Mesenchymal stem cell (in vitro differentiated cells and primary cell): ENCODE results near the gene UNC5B.

Experiments
- DNase-seq: peaks from one replicate; pipeline ENCODE4 v3.0.0-alpha.2; 2013
- H2AFZ ChIP-seq: one replicate; pipeline ENCODE4 v1.6.1; 2013; ENCODE audit warnings: low read depth, mild to moderate bottlenecking, control low read depth, inconsistent platforms, low read length, moderate library complexity
- H2AK5ac ChIP-seq: 2 replicates; pipeline ENCODE4 v1.6.1; 2013; ENCODE audit warnings: low read length, moderate library complexity, mild to moderate bottlenecking, inconsistent platforms; ENCODE audit not compliant: severe bottlenecking
- H2BK120ac ChIP-seq: one replicate; pipeline ENCODE4 v1.6.1; 2013; ENCODE audit warnings: low read depth, mild to moderate bottlenecking, inconsistent platforms, low read length, moderate library complexity
- H2BK12ac ChIP-seq, 2 experiments: one replicate each; pipeline ENCODE4 v1.6.1; 2013; ENCODE audit warnings: inconsistent platforms in 2 of 2, low read length in 2 of 2, mild to moderate bottlenecking in 2 of 2, moderate library complexity in 2 of 2, control low read depth in 1 of 2
- H2BK15ac ChIP-seq: one replicate; pipeline ENCODE4 v1.6.1; 2013; ENCODE audit warnings: mild to moderate bottlenecking, low read depth, inconsistent platforms; ENCODE audit not compliant: poor library complexity, severe bottlenecking
- H2BK5ac ChIP-seq: 2 replicates; pipeline ENCODE4 v1.6.1; 2013; ENCODE audit warnings: low read depth, mild to moderate bottlenecking, low read length, control low read depth, inconsistent platforms; ENCODE audit not compliant: poor library complexity, severe bottlenecking
- H3K14ac ChIP-seq, 2 experiments: one replicate each; pipeline ENCODE4 v1.6.1; 2013; ENCODE audit warnings: inconsistent platforms in 2 of 2, low read length in 2 of 2, control low read depth in 1 of 2, mild to moderate bottlenecking in 1 of 2, moderate library complexity in 1 of 2
- H3K18ac ChIP-seq, 2 experiments: one replicate each; pipeline ENCODE4 v1.6.1; 2013; ENCODE audit warnings: inconsistent platforms in 2 of 2, low read length in 2 of 2, control low read depth in 1 of 2, low read depth in 1 of 2, mild to moderate bottlenecking in 1 of 2
- H3K23ac ChIP-seq, 2 experiments: one replicate each; pipeline ENCODE4 v1.6.1; 2013; ENCODE audit warnings: inconsistent platforms in 2 of 2, low read length in 2 of 2, mild to moderate bottlenecking in 2 of 2, moderate library complexity in 2 of 2, control low read depth in 1 of 2
- H3K27ac ChIP-seq: 2 replicates; pipeline ENCODE4 v1.5.1; 2013; ENCODE audit warnings: mild to moderate bottlenecking, moderate library complexity, low read length, control low read depth, inconsistent platforms; ENCODE audit not compliant: poor library complexity, severe bottlenecking
- H3K27me3 ChIP-seq, 2 experiments: 2 replicates each; pipeline versions ENCODE4 v1.6.1 to v1.7.0; 2013; ENCODE audit warnings: low read length in 2 of 2, mild to moderate bottlenecking in 2 of 2, moderate library complexity in 2 of 2, control low read depth in 1 of 2, inconsistent platforms in 1 of 2; ENCODE audit not compliant: control insufficient read depth in 1 of 2, insufficient read depth in 1 of 2
- H3K36me3 ChIP-seq, 2 experiments: 2 replicates each; pipeline versions ENCODE4 v1.6.1 to v1.7.0; 2013; ENCODE audit warnings: low read length in 2 of 2, control low read depth in 1 of 2, inconsistent platforms in 1 of 2, low read depth in 1 of 2, mild to moderate bottlenecking in 1 of 2; ENCODE audit not compliant: insufficient read depth in 2 of 2, control insufficient read depth in 1 of 2
- H3K4ac ChIP-seq, 2 experiments: one replicate each; pipeline ENCODE4 v1.6.1; 2013; ENCODE audit warnings: inconsistent platforms in 2 of 2, low read length in 2 of 2, mild to moderate bottlenecking in 2 of 2, moderate library complexity in 2 of 2, control low read depth in 1 of 2, low read depth in 1 of 2
- H3K4me1 ChIP-seq: 2 replicates; pipeline ENCODE4 v1.6.1; 2013; ENCODE audit warnings: low read depth, low read length, control low read depth; ENCODE audit not compliant: control insufficient read depth, insufficient read depth
- H3K4me2 ChIP-seq: 2 replicates; pipeline ENCODE4 v1.6.1; 2013; ENCODE audit warnings: low read length, mild to moderate bottlenecking, inconsistent platforms; ENCODE audit not compliant: poor library complexity, severe bottlenecking
- H3K4me3 ChIP-seq, 2 experiments: 2 replicates each; pipeline versions ENCODE4 v1.5.1 to v1.7.0; 2013; ENCODE audit warnings: low read length in 2 of 2, mild to moderate bottlenecking in 2 of 2, control low read depth in 1 of 2, low read depth in 1 of 2; ENCODE audit not compliant: insufficient read depth in 1 of 2
- H3K79me1 ChIP-seq: replicated peaks from 2 replicates; pipeline ENCODE4 v1.6.1; 2013; ENCODE audit warnings: mild to moderate bottlenecking, control low read depth, low read length, inconsistent platforms; ENCODE audit not compliant: poor library complexity, severe bottlenecking
- H3K9ac ChIP-seq: 2 replicates; pipeline ENCODE4 v1.7.0; 2013; ENCODE audit warnings: mild to moderate bottlenecking, low read length, moderate library complexity
- H3K9me3 ChIP-seq: 2 replicates; pipeline ENCODE4 v1.7.0; 2013; ENCODE audit warnings: mild to moderate bottlenecking, low read length; ENCODE audit not compliant: control insufficient read depth
- H4K8ac ChIP-seq: one replicate; pipeline ENCODE4 v1.6.1; 2013; ENCODE audit warnings: inconsistent platforms, mild to moderate bottlenecking, low read length, moderate library complexity
- H4K91ac ChIP-seq: one replicate; pipeline ENCODE4 v1.6.1; 2013; ENCODE audit warnings: mild to moderate bottlenecking, low read length, inconsistent platforms
- WGBS: methylation state at CpG from one replicate; pipeline ENCODE4 v1.1.7; 2013; ENCODE audit warnings: mixed read lengths; 5-methylcytosine and 5-hydroxymethylcytosine counted together

Gene UNC5B

GRCh38 chr10:71187197-71187596, 25.2 kb upstream of the UNC5B start:
- no peak overlapping the region for H3K14ac ChIP-seq
- no peak overlapping the region for H2AFZ ChIP-seq
- no peak overlapping the region for H3K18ac ChIP-seq
- peaks cover 59 to 87% of the 10 kb centered on the region in 2 experiments for H3K27me3 ChIP-seq
- H3K4me1 ChIP-seq = no peaks in the 10 kb centered on the region
- no peak overlapping the region for H2BK12ac ChIP-seq
- H2AK5ac ChIP-seq = no peak overlapping the region
- 85% methylated on average over 11 of the region's 11 CpGs for WGBS
- H2BK5ac ChIP-seq = no peak overlapping the region
- no peaks in the 10 kb centered on the region for H3K36me3 ChIP-seq
- H3K9ac ChIP-seq = no peak overlapping the region
- no peak overlapping the region for H3K23ac ChIP-seq
- H3K27ac ChIP-seq = no peak overlapping the region
- no peaks in the 10 kb centered on the region for H3K9me3 ChIP-seq
- DNase-seq = no peak
- H2BK120ac ChIP-seq = no peak overlapping the region
- no peaks in the 10 kb centered on the region for H3K79me1 ChIP-seq
- no peak overlapping the region for H4K91ac ChIP-seq
- H3K4me2 ChIP-seq = no peak overlapping the region
- H3K4me3 ChIP-seq = no peak overlapping the region
- no peak overlapping the region for H3K4ac ChIP-seq
- no peak overlapping the region for H2BK15ac ChIP-seq
- H4K8ac ChIP-seq = no peak overlapping the region

- Histone ChIP-seq H3K4me3 (no peak overlapping the region), H3K4ac (no peak overlapping the region), H2BK5ac (no peak overlapping the region), H3K27ac (no peak overlapping the region), H3K14ac (no peak overlapping the region), H2AFZ (no peak overlapping the region), H2BK12ac (no peak overlapping the region), H3K27me3 (peaks cover 57 to 83% of the 10 kb centered on the region in 2 experiments), H3K18ac (no peak overlapping the region), H3K4me2 (no peak overlapping the region), H4K8ac (no peak overlapping the region), H3K9ac (no peak overlapping the region), H4K91ac (no peak overlapping the region), H3K23ac (no peak overlapping the region), H3K4me1 (no peaks in the 10 kb centered on the region), H2AK5ac (no peak overlapping the region), H2BK120ac (no peak overlapping the region), H3K79me1 (no peaks in the 10 kb centered on the region), H3K36me3 (no peaks in the 10 kb centered on the region), H2BK15ac (no peak overlapping the region), H3K9me3 (no peaks in the 10 kb centered on the region)
- WGBS = 64% methylated on average over 2 of the region's 3 CpGs
- DNase-seq = no peak
These were observed 24.8 kb upstream of the UNC5B start for GRCh38 chr10:71187600-71187999.

- Histone ChIP-seq H2BK12ac (no peak overlapping the region), H4K91ac (peak overlapping the region; percentile 31), H2BK15ac (no peak overlapping the region), H3K14ac (no peak overlapping the region), H3K9ac (no peak overlapping the region), H3K18ac (no peak overlapping the region), H3K36me3 (no peaks in the 10 kb centered on the region), H3K9me3 (no peaks in the 10 kb centered on the region), H2AK5ac (no peak overlapping the region), H2AFZ (no peak overlapping the region), H2BK120ac (no peak overlapping the region), H3K79me1 (no peaks in the 10 kb centered on the region), H3K4me1 (no peaks in the 10 kb centered on the region), H4K8ac (peak overlapping the region; percentile 7), H3K27me3 (peaks cover 53 to 82% of the 10 kb centered on the region in 2 experiments), H3K4me3 (no peak overlapping the region), H3K23ac (no peak overlapping the region), H3K4ac (no peak overlapping the region), H3K4me2 (no peak overlapping the region), H3K27ac (no peak overlapping the region), H2BK5ac (no peak overlapping the region)
- no peak for DNase-seq
- 75% methylated on average over 1 of the region's 1 CpG for whole genome bisulfite sequencing
These were observed 24.2 kb upstream of the UNC5B start for GRCh38 chr10:71188201-71188600.

- 94% methylated on average over 3 of the region's 4 CpGs for WGBS
- no peaks in the 10 kb centered on the region for H3K36me3 ChIP-seq
- no peak overlapping the region for H3K4me3 ChIP-seq
- H3K9me3 ChIP-seq = peaks cover 3% of the 10 kb centered on the region
- H3K14ac ChIP-seq = no peak overlapping the region
- no peak overlapping the region for H3K23ac ChIP-seq
- H3K9ac ChIP-seq = no peak overlapping the region
- no peak overlapping the region for H4K8ac ChIP-seq
- peaks cover 44 to 76% of the 10 kb centered on the region in 2 experiments for H3K27me3 ChIP-seq
- no peak overlapping the region for H4K91ac ChIP-seq
- no peak overlapping the region for H3K27ac ChIP-seq
- no peak overlapping the region for H3K18ac ChIP-seq
- no peak overlapping the region for H2BK120ac ChIP-seq
- H2BK12ac ChIP-seq = no peak overlapping the region
- no peaks in the 10 kb centered on the region for H3K79me1 ChIP-seq
- H3K4ac ChIP-seq = no peak overlapping the region
- H2BK15ac ChIP-seq = no peak overlapping the region
- H2BK5ac ChIP-seq = no peak overlapping the region
- H3K4me2 ChIP-seq = no peak overlapping the region
- no peaks in the 10 kb centered on the region for H3K4me1 ChIP-seq
- no peak overlapping the region for H2AFZ ChIP-seq
- DNase-seq = no peak
- H2AK5ac ChIP-seq = no peak overlapping the region
These were observed 21.4 kb upstream of the UNC5B start for GRCh38 chr10:71191019-71191418.
